NCI-H2029 (cell line): ENCODE data around the gene BRF1.

Experiments
- DNase-seq: peaks from one replicate; lab custom pipeline; 2025; lab: John Stamatoyannopoulos, UW

The BRF1 gene

DNA sequence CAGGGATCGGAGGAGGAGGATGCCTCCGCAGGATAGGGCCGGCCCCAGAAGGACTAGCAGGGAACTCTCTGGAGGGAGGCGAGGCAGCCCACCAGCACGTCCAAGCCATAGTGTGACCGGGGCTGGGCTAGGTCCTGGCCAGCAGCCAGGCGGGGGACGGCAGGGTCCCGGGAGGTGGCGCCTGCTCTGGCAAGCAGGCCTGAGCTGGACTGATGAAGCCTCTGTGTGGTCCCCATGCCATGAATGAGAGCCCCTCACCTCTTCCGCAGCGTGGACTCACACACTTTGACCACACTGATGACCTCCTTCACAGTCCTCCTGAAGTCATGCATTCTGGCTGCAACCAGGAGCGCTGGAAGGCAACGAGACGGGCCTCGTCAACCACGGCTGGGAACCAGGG lies 72.2 kb downstream of the BRF1 start:
- no peak for DNase-seq

- no peak for DNase-seq
These were observed 73.5 kb downstream of the BRF1 start for GRCh38 chr14:105227346-105227745.

DNA sequence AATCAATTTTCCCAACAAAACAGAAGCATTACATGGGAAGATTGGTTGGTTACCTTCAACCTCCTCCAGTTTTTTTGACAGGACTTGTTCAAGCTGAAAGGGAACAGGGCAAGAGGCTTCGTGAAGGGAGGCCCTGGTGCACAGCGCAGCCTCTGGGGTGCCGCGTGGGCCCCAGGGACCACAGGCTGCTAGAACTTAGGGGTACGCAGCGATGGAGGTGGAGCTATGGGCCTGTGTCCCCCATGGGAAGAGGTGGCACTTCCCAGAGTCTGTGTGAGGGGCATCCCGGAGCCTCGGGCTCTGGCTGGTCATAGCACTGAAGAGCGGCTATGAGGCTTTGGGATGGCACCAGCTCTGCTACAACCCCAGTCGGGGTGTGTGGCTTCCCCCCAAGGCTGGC lies 74.6 kb downstream of the BRF1 start:
- DNase-seq, result no peak

DNA sequence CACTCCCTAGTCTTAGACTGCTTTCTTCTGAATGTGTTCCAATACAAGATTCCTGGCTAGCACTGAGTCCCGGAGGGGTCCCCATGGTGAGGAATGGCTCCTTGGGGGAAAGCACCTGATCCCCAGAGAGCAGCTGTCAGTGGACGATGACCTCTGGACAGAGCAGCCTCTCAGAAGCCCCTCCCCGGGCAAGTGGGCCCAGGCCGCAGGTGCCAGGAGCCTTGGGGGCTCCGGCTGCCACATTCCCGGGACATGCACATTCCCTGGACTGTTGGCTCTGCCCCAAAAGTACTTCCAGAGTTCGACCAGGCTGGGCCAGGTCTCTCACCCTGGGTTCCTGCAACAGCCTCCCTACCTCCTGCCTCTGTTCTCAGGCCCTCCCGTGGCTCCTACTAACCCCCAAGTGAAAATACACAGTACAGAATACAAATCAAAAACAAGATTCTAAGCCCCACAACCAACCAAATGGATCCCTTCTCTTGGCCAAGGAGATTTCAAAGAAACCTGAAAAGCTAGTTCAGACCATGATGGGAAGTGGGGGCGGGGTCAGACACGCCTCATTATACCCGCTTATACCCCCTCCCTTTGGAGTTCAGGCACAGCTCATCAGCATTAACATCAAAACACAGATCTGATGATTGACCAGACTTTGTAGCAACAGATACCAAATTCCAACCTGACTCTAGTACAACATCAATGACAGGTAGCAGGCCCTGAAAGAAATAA lies 75.8 kb downstream of the BRF1 start:
- no peak for DNase-seq

- DNase-seq, result no peak
These were observed 76.8 kb downstream of the BRF1 start for GRCh38 chr14:105223770-105224544.

DNA sequence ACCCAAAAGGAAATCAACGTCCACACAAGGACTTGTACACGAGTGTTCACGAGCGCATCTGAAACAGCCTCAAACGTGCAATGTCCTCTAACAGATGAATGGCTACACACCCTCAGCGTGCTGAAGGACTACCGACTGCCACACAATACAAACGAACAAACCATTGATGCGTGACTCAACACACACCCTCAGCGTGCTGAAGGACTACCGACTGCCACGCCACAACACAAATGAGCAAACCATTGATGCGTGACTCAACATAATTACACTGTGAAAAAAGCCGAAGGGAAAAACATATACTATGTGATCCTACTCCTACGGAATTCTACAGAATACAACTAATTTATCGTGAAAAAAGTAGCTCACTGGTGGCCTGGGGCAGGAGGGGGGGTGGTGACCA lies 77.5 kb downstream of the BRF1 start:
- DNase-seq, result no peak

DNA sequence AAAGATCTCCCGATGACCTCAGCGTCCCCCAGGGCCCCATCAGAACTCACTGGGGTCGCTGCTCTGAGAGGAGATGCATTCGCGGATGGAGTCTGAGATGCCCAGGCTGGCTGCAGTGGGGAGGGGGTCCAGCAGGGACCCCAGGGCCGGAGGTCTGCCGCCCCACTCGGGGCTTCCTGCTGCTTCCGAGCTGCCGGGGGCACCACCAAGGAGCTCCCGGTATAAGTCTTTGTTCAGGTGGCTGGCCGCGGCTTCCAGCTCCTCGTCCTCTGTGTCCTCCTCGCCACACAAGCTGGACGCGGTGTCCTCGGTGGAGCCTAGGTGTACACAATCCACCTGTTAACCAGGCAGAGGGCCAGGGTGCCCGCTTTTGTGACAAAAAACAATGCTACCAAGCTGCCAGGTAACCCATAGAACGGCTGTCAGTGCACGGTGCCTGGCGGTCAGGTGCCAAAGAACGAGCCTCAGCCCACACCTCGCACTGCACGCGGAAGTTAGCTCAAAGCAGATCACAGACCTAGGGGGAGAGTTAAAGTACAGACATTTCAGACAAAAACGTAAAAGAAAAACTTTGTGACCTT lies 79.1 kb downstream of the BRF1 start:
- no peak for DNase-seq

DNA sequence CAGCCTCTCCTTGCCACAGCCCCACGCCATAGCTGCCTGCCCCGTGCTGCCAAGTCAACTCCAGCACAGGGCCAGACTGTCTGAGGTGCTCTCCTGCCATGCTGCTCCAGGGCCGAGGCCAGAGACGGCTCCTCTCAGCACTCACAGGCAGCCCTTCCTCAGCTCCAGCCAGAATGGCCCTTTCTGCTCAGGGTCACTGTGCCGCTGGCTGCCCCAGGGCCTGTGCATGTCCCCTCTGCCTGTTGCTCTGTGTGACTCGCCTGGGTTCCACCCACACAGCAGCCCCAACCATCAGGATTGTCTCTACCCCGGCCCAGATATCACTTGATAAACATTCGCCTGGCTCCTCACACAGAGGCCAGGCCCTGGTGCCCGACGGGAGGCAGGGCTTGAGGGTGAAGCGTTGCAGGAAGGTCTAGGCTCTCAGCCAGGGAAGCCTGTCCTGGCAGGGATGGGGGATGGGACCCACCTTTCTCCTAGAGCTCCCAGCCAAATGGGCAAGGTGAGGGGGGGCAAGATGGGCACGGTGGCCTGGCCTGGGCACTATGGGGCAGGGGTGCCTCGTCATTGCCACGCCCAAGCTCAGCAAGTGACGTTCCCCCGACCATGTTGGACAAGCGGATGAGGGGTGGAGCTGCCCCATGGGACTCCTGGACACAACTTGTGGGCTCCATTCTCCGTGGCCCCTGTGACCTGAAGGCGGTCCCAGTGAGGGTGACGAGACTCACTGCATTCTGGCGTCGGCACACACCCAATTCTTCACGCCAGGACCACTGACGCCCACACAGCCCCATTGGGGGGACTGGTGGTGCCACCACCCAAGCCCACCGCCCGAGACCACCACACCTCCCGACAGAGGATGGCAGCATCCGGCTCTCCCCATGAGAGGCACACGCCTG lies 79.9 kb downstream of the BRF1 start:
- no peak for DNase-seq

DNA sequence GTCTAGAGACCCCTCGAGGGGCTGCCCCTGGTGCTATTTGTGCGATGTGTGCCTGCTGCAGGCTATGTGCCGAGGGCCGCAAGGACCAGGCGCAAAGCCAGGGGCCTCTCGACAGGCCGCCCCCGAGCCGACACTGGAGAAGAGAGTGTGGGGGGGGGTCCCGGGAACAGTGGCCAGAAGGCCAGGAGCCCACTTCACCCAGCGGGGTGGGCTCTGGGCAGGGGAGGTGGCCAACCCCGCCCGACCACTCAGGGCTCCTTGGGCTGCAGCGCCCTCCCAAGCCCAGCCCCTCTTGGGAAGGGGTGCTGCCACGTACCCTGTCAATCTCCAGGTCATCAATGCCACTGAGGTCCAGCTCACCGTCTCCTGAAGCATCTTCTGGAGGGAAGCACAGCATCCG lies 81.0 kb downstream of the BRF1 start:
- no peak for DNase-seq

DNA sequence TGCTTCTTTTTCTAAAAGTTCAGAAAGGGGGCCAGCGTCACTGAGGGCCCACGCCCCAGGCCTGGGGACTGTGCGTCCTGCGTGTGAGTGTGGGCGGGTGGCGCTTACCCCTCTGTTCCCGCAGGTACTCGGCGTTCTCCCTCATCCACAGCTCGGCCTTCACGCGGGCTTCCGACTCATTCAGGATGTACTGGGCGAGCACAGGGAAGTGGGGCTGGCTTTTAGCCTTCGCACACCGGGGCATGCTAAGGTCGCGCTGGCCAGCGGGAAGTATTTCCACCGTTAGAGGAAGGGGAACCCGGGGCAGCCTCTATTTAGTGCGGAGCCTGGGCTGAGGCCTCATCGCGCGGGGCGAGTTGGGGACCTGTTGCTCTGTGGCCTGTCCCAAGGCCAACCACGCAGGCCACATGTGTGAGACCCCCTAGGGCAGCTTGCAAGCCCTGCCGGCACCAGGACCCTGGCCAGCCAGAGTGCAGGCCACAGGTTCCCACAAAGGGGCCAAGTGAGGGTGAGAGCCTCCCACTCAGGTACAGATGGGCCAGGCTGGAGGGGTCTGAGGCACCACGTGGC lies 81.7 kb downstream of the BRF1 start:
- DNase-seq, result no peak

DNA sequence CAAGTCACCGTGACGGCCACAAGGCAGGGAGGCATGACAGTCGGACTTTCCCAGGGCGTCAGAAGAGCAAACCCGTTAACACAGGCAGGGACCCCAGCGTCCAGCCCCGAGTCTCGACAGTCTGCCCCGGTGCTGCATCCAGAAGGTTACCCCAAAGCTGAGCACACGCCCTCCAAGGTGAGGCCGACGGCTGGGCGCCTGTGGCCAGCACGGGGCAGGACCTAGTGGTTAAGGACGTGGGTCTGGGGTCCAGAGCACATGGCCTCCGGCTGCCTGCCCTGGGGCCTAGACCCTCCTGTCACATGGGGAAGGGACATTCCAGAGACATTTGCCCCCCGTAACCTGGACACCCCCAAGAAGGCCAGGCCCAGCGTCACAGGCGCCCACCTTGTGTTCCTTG lies 82.2 kb downstream of the BRF1 start:
- DNase-seq, result no peak

DNA sequence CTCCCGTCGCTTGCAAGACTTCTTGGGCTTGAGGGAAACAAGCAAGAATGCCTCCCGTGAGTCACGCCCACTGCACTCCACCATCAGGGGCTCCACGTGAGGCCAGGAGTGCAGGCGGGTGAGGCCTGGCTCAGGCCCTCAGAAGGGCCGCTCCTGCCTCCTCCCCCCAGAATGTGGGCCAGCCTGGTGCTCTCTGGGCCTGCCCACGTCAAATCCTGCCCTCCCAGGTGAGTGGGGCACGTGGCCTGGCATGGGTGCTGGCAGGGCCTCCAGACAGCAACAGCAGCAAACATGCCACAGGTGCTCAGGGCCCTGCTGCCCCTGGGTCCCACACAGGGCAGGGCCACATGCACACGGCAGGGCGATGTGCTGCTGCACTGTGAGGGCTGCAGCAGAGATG lies 83.0 kb downstream of the BRF1 start:
- no peak for DNase-seq

DNA sequence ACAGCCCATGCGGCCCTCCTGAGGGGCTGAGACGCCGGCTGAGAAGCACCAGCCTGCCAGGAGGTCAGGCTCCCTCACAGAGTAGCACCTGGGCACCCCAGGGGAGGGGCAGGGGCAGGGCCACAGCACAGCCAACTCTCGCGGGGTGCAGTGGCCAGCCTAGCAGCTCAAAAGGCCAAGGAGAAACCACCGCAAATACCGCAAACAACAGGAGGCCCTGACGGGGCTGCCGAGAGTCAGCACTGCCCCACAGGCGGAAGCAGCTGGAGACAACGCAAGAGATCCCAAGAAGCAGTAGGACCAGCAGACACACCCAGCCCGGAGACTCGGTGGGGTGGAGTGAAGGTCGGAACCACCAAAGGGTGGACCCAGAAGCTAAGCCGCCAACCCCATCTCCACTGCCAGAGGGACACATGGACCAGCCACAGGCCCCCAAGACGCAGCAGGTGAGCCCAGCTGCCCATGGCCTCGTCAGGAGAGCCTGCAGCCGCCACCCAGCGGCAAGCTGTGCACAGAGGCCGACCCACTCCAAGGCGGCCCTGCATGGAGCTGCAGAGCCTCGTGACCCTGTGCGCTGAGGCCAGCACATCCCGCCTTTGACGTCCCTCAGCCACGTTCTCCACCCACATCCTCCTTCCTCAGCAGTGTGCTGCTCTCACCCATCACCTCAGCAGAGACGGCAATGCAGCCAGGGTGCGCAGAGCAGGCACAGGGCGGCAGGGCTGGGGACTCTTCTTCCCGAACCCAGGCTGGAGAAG lies 84.1 kb downstream of the BRF1 start:
- no peak for DNase-seq

DNA sequence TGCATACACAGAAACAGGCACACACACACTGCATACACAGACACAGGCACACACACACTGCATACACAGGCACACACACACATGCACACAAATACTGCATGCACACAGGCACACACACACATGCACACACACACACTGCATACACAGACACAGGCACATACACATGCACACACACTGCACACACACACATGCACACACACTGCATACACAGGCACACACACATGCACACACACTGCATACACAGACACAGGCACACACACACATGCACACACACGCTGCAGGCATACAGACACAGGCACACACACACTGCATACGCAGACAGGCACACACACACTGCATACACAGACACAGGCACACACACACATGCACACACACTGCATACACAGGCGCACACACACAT lies 85.2 kb downstream of the BRF1 start:
- DNase-seq, result no peak

GRCh38 chr14:105214324-105214915 lies 86.4 kb downstream of the BRF1 start:
- no peak for DNase-seq

DNA sequence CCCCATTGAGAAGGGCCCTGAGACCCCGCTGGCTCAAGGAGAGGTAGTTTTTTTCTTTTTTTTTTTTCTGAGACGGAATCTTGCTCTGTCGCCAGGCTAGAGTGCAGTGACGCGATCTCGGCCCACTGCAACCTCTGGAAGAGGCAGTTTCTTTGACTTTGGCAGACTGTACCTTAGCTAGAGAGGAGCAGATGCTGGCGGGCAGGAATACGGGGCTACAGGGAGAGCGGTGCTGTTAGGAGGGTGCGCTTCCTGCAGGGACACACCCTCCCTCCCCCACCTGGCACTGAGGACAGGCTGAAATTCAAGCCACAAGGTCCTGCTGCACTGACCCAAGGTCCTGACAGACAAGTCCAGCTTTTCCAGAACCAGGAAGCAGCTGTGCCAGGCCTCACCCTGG lies 87.4 kb downstream of the BRF1 start:
- no peak for DNase-seq

GRCh38 chr14:105212541-105213300 lies 88.1 kb downstream of the BRF1 start:
- DNase-seq, result no peak

DNA sequence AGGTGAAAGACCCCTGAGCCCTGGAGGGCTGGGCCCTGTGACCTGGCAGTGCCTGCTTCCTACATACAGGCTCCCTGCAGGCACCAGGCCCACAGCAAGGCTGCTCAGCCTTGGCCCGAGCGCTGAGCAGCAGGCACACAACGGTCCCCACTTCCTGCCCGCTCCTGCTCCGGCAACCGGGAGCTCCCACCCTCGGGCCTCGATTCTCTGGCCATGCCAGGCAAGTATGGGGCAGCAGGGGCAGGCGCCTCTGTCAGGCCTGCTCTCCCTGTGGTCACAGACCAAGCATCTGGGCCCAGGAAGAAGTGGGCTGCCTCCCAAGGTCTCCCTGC lies 89.1 kb downstream of the BRF1 start:
- no peak for DNase-seq

DNA sequence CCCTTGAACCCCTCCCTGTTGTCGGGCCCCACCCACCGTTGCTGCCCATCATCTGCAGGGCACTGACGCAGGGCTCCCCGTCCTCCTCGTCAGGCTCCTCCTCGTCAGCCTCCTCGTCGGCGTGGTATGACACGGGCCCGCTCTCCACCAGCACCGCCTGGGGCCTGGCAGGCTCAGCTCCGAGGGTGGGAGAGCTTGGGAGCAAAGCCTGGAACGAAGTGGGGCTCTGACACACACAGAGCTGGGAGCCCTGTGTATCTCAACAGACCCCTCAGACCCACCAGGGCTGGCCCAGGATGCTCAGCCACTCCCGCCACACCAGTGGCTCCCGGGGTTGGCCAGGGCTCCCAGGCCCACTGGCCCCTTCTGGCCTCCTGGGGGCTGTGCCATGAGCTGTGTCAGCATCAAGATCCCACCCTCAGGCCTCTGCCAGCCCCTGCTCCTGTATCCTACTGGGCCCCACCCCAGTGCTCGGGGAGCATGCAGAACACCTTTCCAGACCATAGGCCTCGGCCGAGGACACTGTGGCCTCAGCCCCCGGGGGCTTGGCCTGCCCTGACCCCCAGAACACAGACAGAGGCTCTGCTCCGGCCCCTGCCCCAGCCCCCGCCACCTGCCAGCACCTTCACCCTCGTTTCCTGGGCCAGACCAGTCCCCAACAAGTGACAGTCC lies 89.6 kb downstream of the BRF1 start:
- no peak for DNase-seq
